Measurements from ENCODE around the gene TBC1D22A.
"Not testable (repeated sequence)": the region's sequence is repeated elsewhere in the genome, so short reads cannot be mapped to it uniquely, and the experiment has no call there.

Gene TBC1D22A

DNA sequence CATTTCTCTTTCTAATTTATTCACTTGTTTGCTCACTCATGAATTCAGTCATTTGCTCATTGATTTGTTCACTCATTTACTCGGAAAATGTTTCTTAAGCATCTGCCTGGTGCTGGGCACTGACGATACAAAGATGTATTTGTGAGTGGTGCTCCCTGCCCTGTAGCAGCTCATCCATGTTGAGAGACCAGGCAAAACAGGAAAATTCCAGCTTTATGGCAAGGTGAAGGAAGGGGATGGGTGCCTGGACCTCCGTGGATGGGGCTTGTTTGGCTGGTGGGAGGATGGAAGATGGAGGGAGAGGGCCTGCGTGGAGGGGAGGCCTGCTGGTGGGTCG is 53.1 kb downstream of the TBC1D22A start:
- no peaks in the 10 kb centered on the region for H4K20me1 ChIP-seq (ENCODE audit: insufficient read depth)
- H3K27ac ChIP-seq = no peak overlapping the region
- no peaks in the 10 kb centered on the region for H3K79me2 ChIP-seq (ENCODE audit: insufficient read depth, low read depth)
- no peaks in the 10 kb centered on the region for H3K27me3 ChIP-seq (ENCODE audit: insufficient read depth, low read depth)
- TF ChIP-seq, protein P1, sequence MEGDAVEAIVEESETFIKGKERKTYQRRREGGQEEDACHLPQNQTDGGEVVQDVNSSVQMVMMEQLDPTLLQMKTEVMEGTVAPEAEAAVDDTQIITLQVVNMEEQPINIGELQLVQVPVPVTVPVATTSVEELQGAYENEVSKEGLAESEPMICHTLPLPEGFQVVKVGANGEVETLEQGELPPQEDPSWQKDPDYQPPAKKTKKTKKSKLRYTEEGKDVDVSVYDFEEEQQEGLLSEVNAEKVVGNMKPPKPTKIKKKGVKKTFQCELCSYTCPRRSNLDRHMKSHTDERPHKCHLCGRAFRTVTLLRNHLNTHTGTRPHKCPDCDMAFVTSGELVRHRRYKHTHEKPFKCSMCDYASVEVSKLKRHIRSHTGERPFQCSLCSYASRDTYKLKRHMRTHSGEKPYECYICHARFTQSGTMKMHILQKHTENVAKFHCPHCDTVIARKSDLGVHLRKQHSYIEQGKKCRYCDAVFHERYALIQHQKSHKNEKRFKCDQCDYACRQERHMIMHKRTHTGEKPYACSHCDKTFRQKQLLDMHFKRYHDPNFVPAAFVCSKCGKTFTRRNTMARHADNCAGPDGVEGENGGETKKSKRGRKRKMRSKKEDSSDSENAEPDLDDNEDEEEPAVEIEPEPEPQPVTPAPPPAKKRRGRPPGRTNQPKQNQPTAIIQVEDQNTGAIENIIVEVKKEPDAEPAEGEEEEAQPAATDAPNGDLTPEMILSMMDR (conservative IDR thresholded peaks at IDR 0.05; ENCODE audit: low read depth, low read length) = no peak
- H3K4me2 ChIP-seq = no peak overlapping the region
- no peak overlapping the region for H3K4me3 ChIP-seq (IDR thresholded peaks at IDR 0.05; ENCODE audit: insufficient read depth, low read depth, low read length)
- no peaks in the 10 kb centered on the region for H3K36me3 ChIP-seq (ENCODE audit: insufficient read depth)
- H3K4me1 ChIP-seq (ENCODE audit: low read depth, poor library complexity, severe bottlenecking) = no peaks in the 10 kb centered on the region
- H2AFZ ChIP-seq (ENCODE audit: low read depth) = no peak overlapping the region
- H3K9ac ChIP-seq = no peak overlapping the region

DNA sequence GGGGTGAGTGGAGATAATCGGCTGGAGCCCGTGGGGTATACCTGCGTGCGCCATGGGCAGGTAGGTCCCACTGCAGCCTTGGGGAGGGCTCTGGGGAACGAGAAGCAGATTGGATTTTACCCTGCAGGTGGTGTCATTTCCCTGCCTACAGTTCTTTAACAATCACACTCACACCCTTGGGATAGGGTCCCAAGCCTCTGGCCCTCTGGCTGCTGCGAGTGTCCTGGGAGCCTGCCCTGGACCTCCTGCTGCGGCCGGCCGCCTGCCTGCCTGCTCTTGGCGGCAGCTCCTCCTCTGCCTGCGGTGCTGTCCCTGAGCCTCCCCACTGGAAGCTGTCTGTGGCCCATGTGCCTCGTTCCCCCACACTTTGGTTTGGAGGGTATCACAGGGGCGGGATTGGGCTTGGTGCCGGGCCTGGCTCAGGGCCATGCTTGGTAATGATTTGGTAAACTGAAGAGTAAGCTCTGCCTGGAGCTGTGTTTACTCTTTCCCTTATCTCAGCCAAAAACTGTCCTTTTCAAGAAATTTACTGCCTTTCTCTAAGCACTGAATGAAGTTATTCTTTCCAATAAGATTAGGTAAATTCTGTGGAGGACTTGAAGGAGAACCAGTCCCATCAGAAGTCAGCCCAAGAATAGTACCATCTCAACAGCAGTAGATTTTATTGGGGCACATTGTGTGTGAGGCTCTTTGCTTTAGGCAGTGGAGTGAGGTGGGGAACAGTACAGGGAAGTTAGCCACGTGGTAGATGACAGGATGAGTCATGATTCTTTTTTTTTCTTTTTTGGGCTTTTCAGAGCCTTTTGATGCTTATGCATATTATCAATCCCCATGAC is 53.7 kb downstream of the TBC1D22A start:
- Histone ChIP-seq H2AFZ (ENCODE audit: low read depth) (no peak overlapping the region), H3K9ac (no peak overlapping the region), H3K27me3 (ENCODE audit: insufficient read depth, low read depth) (no peaks in the 10 kb centered on the region), H3K79me2 (ENCODE audit: insufficient read depth, low read depth) (no peaks in the 10 kb centered on the region), H3K36me3 (ENCODE audit: insufficient read depth) (no peaks in the 10 kb centered on the region), H4K20me1 (ENCODE audit: insufficient read depth) (no peaks in the 10 kb centered on the region), H3K4me1 (ENCODE audit: low read depth, poor library complexity, severe bottlenecking) (no peaks in the 10 kb centered on the region), H3K4me3 (IDR thresholded peaks at IDR 0.05; ENCODE audit: insufficient read depth, low read depth, low read length) (no peak overlapping the region), H3K27ac (no peak overlapping the region), H3K4me2 (no peak overlapping the region)
- TF ChIP-seq, protein P1 (conservative IDR thresholded peaks at IDR 0.05; ENCODE audit: low read depth, low read length) = no peak

DNA sequence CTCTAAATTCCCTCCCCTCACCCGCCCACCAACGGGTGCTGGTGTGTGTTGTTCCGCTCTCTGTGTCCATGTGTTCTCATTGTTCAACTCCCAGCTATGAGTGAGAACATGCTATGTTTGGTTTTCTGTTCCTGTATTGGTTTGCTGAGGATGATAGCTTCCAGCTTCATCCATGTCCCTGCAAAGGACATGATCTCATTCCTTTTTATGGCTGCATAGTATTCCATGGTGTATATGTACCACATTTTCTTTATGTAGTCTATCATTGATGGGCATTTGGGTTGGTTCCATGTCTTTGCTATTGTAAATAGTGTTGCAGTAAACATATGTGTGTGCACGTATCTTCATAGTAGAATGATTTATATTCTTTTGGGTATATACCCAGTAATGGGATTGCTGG is 54.9 kb downstream of the TBC1D22A start:
- H3K4me3 ChIP-seq (IDR thresholded peaks at IDR 0.05; ENCODE audit: insufficient read depth, low read depth, low read length); H4K20me1 ChIP-seq (ENCODE audit: insufficient read depth); H3K4me2 ChIP-seq; H3K27ac ChIP-seq; H2AFZ ChIP-seq (ENCODE audit: low read depth); H3K27me3 ChIP-seq (ENCODE audit: insufficient read depth, low read depth); H3K36me3 ChIP-seq (ENCODE audit: insufficient read depth); H3K79me2 ChIP-seq (ENCODE audit: insufficient read depth, low read depth); H3K9ac ChIP-seq; H3K4me1 ChIP-seq (ENCODE audit: low read depth, poor library complexity, severe bottlenecking): not testable (repeated sequence)

DNA sequence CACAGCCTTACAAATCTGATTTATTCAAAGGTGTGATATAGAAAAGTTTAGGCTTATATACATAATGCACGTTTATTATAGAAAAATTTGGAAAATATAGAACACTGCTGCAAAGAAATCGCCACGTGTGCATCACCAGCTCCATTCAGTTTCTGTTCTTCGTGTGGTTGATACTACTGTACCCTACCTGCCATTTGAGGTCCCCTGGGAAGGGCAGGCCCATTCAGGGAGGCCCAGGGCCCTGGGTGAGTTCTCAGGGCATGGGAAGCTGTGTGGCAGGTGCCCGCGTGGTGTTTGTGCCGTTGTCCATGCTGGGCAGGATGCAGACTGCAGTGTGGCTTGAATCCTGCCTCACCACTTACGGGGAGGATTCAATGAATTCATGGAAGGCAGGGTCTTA is 60.8 kb downstream of the TBC1D22A start:
- TF ChIP-seq, protein P1 (conservative IDR thresholded peaks at IDR 0.05; ENCODE audit: low read depth, low read length) = no peak
- Histone ChIP-seq H3K9ac (no peak overlapping the region), H3K4me3 (IDR thresholded peaks at IDR 0.05; ENCODE audit: insufficient read depth, low read depth, low read length) (no peak overlapping the region), H3K27me3 (ENCODE audit: insufficient read depth, low read depth) (no peaks in the 10 kb centered on the region), H3K4me2 (no peak overlapping the region), H3K4me1 (ENCODE audit: low read depth, poor library complexity, severe bottlenecking) (no peaks in the 10 kb centered on the region), H4K20me1 (ENCODE audit: insufficient read depth) (no peaks in the 10 kb centered on the region), H3K79me2 (ENCODE audit: insufficient read depth, low read depth) (no peaks in the 10 kb centered on the region), H3K36me3 (ENCODE audit: insufficient read depth) (no peaks in the 10 kb centered on the region), H2AFZ (ENCODE audit: low read depth) (no peak overlapping the region), H3K27ac (no peak overlapping the region)

DNA sequence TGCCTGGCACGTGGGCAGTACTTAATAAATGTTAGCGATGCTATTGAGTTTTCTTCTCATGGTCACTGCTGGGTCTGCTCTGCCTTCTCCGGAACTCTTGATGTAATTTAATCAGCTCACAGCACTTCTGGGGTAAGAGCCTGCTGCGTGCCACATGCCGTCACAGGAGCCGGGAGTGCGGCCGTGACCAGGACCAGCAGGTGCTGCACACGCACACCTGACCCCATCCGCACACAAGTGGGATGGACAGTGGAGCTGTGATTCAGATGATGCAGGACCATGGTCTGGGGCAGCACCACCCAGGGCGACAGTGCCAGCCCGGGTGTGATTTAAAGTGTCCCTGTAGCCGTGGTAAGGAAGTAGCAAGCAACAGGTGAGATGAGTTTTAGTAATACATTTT is 61.2 kb downstream of the TBC1D22A start:
- no peaks in the 10 kb centered on the region for H3K4me1 ChIP-seq (ENCODE audit: low read depth, poor library complexity, severe bottlenecking)
- H3K4me3 ChIP-seq (IDR thresholded peaks at IDR 0.05; ENCODE audit: insufficient read depth, low read depth, low read length) = no peak overlapping the region
- no peak overlapping the region for H2AFZ ChIP-seq (ENCODE audit: low read depth)
- H3K27ac ChIP-seq = no peak overlapping the region
- H3K9ac ChIP-seq = no peak overlapping the region
- TF ChIP-seq, protein P1 (conservative IDR thresholded peaks at IDR 0.05; ENCODE audit: low read depth, low read length) = no peak
- H3K27me3 ChIP-seq (ENCODE audit: insufficient read depth, low read depth) = no peaks in the 10 kb centered on the region
- H4K20me1 ChIP-seq (ENCODE audit: insufficient read depth) = no peaks in the 10 kb centered on the region
- H3K79me2 ChIP-seq (ENCODE audit: insufficient read depth, low read depth) = no peaks in the 10 kb centered on the region
- H3K4me2 ChIP-seq = no peak overlapping the region
- no peaks in the 10 kb centered on the region for H3K36me3 ChIP-seq (ENCODE audit: insufficient read depth)
